T47D (cell line): ENCODE results near the gene GRIN2A.

Experiments
- DNase-seq, 2 experiments: peaks; one replicate each; pipeline versions ENCODE4 v3.0.0 to v3.0.0-alpha.2; 2011 to 2012; ENCODE audit warnings: low read depth in 1 of 2, low spot score in 1 of 2
- JUND ChIP-seq: IDR thresholded peaks from 2 replicates; pipeline ENCODE4 v1.6.1; 2012; ENCODE audit warnings: low read depth
- in situ Hi-C: cut with HindIII; loops from 2 replicates; pipeline ENCODE4 v1.10.0; 2016; ENCODE audit warnings: low sequenced_read_pairs, low pct_unique_long_range_greater_than_20kb

GRIN2A gene

GRCh38 chr16:10206215-10206614, 24.0 kb upstream of the GRIN2A start:
- in situ Hi-C loops = no loop called here
- no peak for DNase-seq
- TF ChIP-seq JUND = no peak

- DNase-seq = no peak
- no peak for TF ChIP-seq JUND
- in situ Hi-C loops = no loop called here
These were observed 23.5 kb upstream of the GRIN2A start for GRCh38 chr16:10205688-10206087.

GRCh38 chr16:10202649-10203048, 20.4 kb upstream of the GRIN2A start:
- DNase-seq = no peak
- in situ Hi-C loops = no loop called here
- TF ChIP-seq JUND = no peak

- no peak for TF ChIP-seq JUND
- DNase-seq = no peak
- in situ Hi-C loops = no loop called here
These were observed 18.7 kb upstream of the GRIN2A start for GRCh38 chr16:10200637-10201586.

- in situ Hi-C loops = no loop called here
- no peak for DNase-seq
- TF ChIP-seq JUND = no peak
These were observed 14.8 kb upstream of the GRIN2A start for GRCh38 chr16:10196999-10197398.

- no peak for TF ChIP-seq JUND
- no peak for DNase-seq
- in situ Hi-C loops = no loop called here
These were observed 8.9 kb upstream of the GRIN2A start for GRCh38 chr16:10191096-10191495.

GRCh38 chr16:10189861-10190390, 7.7 kb upstream of the GRIN2A start:
- TF ChIP-seq JUND = no peak
- in situ Hi-C loops = no loop called here
- no peak for DNase-seq

GRCh38 chr16:10188236-10188635, 6.0 kb upstream of the GRIN2A start:
- in situ Hi-C loops = no loop called here
- no peak for DNase-seq
- TF ChIP-seq JUND = no peak

GRCh38 chr16:10181196-10182162, 749 bp downstream of the GRIN2A start:
- in situ Hi-C loops = no loop called here
- DNase-seq = peak; percentile 66 to 91
- TF ChIP-seq JUND = no peak

GRCh38 chr16:10180771-10181163, 1.5 kb downstream of the GRIN2A start:
- peak in 1 of 2 experiments; percentile 17 for DNase-seq
- in situ Hi-C loops = no loop called here
- TF ChIP-seq JUND = no peak

GRCh38 chr16:10180042-10180770, 2.0 kb downstream of the GRIN2A start:
- DNase-seq = no peak
- in situ Hi-C loops = no loop called here
- no peak for TF ChIP-seq JUND

- in situ Hi-C loops = no loop called here
- DNase-seq = no peak
- no peak for TF ChIP-seq JUND
These were observed 3.7 kb downstream of the GRIN2A start for GRCh38 chr16:10178526-10178925.
